CD4-positive, alpha-beta T cell treated with Interleukin-15 for 1 hour (primary cell): Measurements from ENCODE around the gene UMODL1.
"Not testable (repeated sequence)": the region's sequence is repeated elsewhere in the genome, so short reads cannot be mapped to it uniquely, and the experiment has no call there.

Experiments used
- DNase-seq: peaks from one replicate; pipeline ENCODE4 v3.0.0-alpha.2; 2020

UMODL1 gene

GRCh38 chr21:42171091-42172053 is 100.3 kb downstream of the UMODL1 start:
- no peak for DNase-seq

DNA sequence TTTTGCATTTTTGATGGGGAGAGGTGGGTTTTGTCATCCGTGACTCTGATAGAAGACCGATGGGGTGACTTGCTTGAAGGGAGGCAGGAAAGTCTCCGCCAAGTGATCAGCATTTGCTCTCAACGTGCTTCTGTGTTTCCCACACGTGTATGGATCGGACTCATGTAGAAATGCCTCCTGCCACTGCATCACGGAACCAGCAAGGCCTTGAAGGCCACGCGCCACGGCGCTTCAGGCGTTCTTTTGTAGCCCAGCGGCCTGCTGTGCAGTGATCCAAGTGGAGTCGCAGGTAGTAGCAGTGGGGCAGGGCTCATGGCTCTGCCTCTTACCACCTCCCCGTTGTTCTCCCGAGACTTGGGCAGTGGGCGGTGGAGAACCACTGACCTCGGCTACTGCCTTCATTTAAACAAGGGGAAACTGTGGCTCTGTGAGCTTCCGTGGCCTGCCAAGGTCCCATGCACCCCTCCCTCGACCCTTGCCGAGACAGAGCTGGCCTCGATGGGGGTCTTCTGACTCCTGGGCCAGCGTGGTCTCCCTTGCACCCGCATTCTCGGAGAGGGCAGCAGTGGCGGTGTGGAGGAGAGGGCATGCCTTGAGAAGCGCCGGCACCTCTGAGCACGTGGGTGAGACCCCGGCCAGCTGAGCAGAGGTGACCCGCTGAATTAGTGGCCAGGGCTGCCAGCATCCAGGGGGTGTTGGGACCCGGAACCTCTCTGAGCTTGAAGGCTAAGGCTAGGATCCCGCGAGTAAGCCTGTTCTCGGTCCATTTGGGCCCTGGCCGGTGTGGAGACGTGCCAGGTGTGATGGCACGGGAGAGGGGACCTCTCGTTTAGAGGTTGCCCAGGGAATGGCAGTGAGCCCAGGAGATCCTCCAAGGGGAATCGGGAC is 101.7 kb downstream of the UMODL1 start:
- no peak for DNase-seq

DNA sequence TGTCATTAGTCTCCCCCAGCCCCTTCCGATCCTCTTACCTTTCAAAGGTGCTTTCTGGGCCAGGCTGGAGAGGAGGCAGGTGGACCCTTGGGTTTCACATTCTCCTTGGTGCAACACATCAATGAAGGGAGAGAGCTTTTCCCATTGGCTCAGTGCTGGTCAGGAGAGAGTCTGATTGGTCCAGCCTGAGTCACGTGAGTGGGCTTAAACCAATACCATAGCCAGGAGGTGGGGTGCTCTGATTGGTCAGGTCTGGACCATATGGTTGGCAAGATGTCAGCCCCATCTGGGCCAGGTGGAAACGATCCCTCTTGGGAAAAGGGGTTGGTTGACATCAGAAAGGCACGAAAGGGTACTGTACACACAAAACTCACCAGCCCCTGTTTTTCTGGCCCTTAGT is 103.1 kb downstream of the UMODL1 start:
- DNase-seq: no peak

DNA sequence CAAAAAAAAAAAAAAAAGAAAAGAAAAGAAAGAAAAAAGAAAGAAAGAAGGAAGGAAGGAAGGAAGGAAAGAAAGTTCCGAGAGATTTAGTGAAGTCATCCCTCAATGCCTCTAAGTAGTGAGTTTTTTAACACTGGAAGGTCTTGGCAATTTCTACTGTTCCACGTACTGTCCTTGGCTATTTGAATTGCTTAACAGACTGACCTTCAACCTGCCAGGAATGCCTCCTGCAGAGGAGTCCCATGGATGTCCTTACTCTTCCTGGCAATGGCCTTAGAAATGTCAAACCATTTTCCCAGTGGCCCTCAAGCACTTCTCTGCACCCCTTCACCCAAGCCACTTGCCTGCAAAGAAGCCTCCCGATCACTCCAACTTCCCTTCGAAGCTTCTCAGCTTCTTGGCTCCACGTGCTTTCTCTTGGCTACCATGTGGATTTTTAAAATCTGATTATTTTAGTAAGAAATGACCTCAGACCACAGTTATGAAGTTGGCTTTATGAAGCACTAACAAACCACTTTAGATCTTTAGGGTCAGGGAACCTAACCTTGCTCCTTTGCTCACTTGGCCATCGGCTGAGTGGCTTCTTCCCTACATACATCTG is 104.1 kb downstream of the UMODL1 start:
- no peak for DNase-seq

DNA sequence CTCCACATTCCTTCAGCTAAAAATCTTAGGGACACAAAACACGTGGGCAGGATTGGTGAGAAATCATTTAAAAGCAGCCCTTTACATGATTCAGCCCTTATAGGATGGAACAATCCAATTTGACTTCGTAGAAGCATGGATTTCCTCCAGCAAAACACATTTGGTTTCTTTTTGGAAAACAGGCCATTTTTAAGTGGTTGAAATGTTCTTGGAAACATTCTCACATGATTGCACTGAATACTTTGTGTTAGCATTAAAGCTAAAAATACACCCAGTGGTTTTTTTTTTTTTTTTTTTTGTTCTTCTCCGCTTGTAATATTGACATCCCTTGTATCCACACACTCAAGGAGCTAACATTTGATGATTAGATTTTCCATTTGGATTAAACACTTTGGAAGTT is 105.7 kb downstream of the UMODL1 start:
- no peak for DNase-seq

GRCh38 chr21:42179316-42179715 is 108.2 kb downstream of the UMODL1 start:
- DNase-seq: no peak

- DNase-seq: not testable (repeated sequence)
Observed at GRCh38 chr21:42180001-42180400, 108.9 kb downstream of the UMODL1 start.

DNA sequence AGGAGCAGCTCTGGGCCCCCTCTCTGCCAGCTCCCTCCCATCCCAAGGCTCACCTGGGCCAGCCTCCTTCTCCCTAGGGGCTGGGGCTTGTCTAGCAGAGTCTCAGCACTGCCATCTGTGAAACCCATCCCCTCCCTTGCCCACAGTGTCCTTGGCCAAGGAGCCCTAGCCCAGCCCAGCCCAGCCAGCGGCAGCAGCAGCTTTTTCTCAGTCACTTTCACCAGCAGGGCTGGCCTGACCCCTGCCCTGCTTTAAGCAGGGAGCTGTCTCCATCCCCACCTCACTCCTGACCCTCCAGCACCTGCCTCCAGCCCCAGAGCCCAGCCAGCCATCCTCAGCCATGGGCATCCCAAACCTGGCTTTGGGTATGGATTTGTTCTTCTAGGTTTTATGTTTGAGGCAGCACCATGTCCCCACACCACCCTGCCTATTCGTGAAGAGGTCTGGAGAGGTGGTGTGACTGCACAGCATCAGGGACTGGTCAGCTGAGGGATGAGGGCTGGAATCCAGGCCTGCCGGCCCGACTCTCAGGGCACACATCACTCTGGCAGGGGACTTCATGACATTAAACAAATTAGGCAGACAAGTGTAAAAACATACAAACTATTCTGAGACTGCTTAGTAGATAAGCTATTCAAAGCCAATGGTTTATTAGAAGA is 111.7 kb downstream of the UMODL1 start:
- DNase-seq: no peak

DNA sequence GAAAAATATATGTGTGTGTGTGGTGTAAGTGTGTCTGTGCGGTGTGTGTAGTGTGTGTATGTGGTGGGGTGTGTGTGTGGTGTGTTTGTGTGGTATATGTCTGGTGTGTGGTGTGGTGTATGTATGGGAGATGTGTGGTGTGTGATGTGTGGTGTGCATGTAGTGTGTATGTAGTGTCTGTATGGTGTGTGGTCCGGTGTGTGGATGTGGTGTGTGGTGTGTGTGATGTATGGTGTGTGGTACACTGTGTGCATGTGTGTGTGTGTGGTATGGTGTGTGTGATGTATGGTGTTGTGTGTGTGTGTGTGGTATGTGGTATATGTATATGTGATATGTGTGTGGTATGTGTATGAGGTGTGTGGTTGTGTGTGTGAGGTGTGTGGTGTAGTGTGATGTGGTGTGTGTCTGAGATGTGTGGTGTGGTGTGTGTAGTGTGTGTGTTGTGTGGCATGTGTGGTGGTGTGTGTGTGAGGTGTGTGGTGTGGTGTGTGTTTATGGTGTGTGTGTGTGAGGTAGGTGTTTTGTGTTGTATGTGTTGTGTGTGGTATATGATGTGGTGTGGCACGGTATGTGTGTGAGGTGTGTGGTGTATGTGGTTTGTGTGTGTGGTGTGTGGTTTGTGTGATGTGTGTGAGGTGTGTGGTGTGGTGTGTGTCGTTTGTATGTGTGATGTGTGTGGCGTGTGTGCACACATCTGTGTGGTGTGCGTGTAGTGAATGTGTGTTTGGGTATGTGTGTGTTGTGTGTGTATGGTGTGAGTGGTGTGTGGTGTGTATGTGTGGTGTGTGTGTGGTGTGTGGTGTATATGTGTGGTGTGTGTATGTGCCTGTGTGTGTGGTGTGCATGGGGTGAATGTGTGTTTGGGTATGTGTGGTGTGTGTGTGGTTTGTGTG is 112.5 kb downstream of the UMODL1 start:
- no peak for DNase-seq

DNA sequence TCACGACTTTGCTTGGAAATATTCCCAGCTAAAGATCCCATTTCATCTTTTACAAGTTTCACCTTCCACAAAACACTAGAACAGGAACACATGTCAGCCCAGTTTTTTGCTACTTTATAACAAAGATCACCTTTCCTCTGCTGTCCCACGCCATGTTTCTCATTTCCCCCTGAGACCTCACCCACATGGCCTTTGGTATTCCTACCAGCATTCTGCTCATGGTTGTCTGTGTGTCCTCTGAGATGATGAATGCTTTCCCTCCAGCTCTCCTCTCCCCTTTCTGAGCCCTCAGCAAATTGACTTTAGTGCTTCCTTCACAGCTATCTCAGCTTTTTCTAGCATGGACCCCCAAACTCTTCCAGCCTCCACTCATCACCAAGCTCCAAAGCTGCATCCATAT is 115.5 kb downstream of the UMODL1 start:
- DNase-seq: no peak

- peak; percentile 85 for DNase-seq
Observed at GRCh38 chr21:42187976-42188653, 117.0 kb downstream of the UMODL1 start.

GRCh38 chr21:42188663-42189062 is 117.5 kb downstream of the UMODL1 start:
- DNase-seq: no peak

DNA sequence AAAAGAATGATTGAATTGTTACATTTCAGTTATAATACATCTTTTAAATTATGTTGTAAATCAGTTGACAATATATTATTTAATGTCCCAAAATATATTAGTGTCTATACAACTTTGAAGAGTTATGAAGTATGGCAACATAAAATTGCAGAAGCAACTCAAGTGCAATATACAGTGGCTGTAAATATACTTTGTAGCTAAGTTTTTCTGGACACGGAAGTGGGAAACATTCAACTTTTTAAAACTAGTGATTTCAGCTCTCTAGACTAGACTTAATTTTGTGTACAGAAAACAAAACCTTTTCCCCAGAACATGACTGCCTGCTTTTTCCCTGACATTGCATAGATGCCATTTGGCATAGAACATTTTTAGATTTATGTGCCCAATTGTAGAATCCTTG is 118.3 kb downstream of the UMODL1 start:
- no peak for DNase-seq

DNA sequence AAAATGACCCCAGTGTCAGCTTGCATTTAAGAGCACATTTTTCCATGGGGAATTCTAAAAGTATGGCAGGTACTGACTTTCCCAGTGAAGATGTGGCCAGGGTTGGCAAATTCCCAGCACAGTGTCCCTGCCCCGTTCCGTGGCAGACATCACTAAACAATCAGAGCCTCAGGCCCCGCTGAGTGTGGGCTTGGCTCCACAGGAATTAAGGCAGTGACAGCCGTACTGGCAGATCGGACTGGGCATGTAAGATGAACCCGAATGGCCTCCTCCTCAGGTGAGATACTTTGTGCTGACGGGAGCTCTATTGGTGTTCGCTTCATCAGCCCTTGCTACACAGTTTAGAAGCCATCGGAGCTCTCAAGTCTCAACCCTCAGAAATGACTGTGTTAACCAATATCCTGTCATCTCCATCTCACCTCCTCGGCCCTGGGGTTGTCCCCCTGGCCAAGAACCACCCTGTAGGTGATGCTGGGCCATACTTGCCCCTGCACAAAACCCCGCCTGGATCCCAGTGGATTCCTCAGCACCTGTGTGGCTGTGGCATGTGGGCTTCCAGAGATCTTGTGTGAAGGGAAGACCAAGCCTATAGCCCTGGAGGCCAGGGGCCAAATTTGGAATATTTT is 118.9 kb downstream of the UMODL1 start:
- DNase-seq: no peak

DNA sequence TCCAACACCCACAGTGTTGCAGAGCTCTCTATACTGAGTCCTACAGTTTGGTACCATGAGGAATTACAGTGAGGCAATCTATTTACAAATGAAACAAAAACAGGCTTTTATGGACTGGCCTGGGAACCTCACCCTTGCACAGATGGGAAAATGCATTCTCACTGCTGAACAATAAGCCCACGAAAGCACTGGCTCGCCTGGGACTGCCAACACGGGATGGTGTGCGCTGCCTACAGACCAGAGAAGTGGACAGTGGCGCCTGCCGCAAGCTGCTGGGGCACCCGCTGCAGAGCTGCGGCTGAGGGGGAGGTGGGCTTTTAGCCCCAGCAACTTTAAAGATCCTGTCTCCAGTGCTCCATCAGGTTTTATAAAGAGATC is 119.4 kb downstream of the UMODL1 start:
- no peak for DNase-seq

- no peak for DNase-seq
Observed at GRCh38 chr21:42191064-42191463, 119.9 kb downstream of the UMODL1 start.

DNA sequence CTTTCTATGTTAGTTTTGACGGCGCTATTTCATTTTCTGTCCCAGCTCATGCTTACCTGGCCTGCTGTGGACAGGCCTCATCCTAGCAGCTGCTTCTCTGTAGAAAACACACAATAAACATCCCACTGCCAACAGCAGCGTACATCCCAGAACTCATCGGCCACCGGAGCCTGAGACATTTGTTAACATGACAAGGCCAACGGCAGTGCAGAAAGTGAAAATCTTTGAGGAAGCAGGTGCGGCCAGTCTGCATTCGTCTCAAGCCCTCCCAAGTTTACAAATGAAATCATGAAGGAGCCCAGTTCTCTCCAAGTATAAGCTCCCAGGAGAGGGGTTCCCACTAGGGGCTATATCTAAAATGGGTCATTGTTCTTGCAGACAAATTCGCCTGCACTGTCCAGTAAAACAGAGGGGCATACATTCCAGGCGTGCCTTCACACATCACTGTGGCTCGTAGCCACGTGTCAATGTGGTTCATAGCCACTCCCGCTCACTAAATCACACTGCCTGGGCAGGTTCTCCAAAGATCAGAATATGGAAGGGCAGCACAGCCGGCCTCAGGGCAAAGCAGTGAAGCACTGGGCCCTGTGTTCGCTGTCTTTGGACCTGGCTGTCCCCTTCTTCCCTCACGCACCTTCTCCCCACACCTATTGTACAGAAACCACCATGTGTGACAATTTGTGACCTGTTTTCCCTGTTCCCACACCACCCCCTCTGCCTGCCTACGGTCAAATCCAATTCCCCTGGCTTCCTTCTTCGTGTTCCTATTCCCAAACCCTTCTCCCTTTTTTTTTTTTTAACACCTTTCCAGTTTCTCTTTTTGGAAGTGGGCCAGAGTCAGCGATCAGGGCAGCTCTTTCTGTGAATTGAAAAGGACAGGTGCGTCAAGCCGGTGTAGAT is 120.8 kb downstream of the UMODL1 start:
- no peak for DNase-seq
